PC-9 (cell line): ENCODE measurements around the gene GFPT2.

Experiments used
- CTCF ChIP-seq: fragments of 200-600 bp; sonication (generic); conservative IDR thresholded peaks from 2 replicates; pipeline ENCODE4 v1.6.1; 2017; ENCODE audit warnings: mixed run types, antibody characterized with exemption, mild to moderate bottlenecking, moderate library complexity
- EZH2 ChIP-seq: fragments of 200-600 bp; sonication (generic); IDR thresholded peaks from 2 replicates; pipeline ENCODE4 v1.8.0; 2017; ENCODE audit warnings: antibody characterized with exemption, low read depth

DNA sequence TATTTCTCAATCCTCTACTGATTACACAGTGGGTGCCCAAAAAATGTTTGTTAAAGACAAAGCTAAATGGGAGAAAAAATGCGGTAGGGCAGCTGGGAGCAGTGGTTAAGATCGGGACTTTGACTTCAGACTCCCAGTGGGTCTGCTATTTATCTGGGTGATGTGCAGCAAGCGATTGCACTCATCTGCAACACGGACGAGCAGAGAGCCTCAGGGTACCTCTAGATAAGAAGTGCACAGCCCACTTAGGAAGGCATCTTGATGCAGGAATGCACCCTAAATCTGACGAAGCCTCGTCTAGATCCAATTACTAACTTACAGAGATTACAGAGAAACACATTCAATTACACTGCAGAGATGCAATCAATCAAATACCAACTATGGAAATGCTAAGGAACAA lies 65.3 kb downstream of the GFPT2 start:
- TF ChIP-seq EZH2 (no peak), CTCF (no peak)
